ENCODE data around the gene SCLY. TPM values are rescaled to one million over a fixed set of nuclear protein-coding genes. Genes with fewer than 3 reads are reported as not detected.
"Not testable (repeated sequence)": the region's sequence is repeated elsewhere in the genome, so short reads cannot be mapped to it uniquely, and the experiment has no call there.

Gene SCLY
- total and polyA plus RNA-seq, 9 donors = 5.3 to 11.6 (median 9.6) TPM

DNA sequence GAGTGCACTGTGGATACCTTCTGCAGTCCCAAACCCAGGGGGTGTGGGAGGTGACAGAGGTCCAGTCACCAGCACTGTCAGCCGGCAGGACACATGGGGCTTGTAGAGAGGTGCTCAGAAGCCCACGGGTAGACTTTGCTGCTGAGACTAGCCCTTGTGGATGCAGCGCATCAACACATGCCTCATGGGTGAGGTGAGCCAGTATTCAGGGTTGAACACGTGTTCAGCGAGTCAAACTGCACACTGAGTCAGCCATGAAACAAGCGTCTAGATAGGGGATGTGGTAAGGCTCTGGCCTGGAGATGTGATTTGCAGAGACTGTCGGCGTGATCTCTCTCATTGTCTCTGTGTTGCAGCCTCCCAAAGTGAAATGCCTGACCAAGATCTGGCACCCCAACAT, 35.8 kb upstream of the SCLY start:
- H3K4me1 ChIP-seq (ENCODE audit: control insufficient read depth, insufficient read depth, low read length) = no peaks in the 10 kb centered on the region
- H3K27me3 ChIP-seq (ENCODE audit: control insufficient read depth, insufficient read depth, low read length) = no peaks in the 10 kb centered on the region
- no peak overlapping the region for H3K27ac ChIP-seq (ENCODE audit: low read length)
- DNase-seq = no peak
- H3K9me3 ChIP-seq (replicated peaks; ENCODE audit: control insufficient read depth, low read depth, low read length) = no peaks in the 10 kb centered on the region
- no peak overlapping the region for H3K4me3 ChIP-seq (ENCODE audit: low read length)
- WGBS (ENCODE audit: insufficient coverage) = 88% methylated on average over 8 of the region's 8 CpGs
- peaks cover 6% of the 10 kb centered on the region for H3K36me3 ChIP-seq (ENCODE audit: control insufficient read depth, insufficient read depth, low read length)

DNA sequence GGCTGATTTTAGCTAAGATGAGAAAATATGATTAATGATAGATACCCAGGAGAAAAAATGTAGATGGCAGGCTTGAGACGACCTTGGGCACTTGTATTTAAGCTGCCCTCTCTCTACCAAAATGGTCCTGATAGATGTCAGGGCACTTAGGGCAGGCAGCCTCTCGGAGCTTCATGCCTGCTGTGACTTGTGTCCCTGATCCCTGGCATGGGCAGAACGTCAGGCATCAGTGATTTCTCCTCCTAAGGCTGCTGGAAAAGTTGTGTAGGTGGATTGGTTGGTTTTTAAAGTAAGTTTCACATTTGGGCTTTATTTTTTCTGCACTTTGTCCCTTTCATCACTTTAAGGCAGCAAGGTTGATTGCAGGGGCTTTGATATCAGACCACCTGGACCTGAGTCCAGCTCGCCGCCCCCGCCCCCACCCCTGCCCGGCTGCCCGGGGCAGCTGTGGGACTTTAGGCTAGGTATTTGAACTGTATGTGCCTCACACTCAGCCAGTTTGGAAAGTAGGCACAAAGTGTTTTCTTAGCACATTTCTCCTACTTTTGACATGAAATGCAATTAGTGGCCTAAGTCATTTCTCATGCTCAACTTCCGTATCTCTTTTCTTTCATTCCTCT, 35.0 kb upstream of the SCLY start:
- no peaks in the 10 kb centered on the region for H3K9me3 ChIP-seq (replicated peaks; ENCODE audit: control insufficient read depth, low read depth, low read length)
- H3K36me3 ChIP-seq (ENCODE audit: control insufficient read depth, insufficient read depth, low read length) = peaks cover 11% of the 10 kb centered on the region
- no peak overlapping the region for H3K27ac ChIP-seq (ENCODE audit: low read length)
- H3K4me1 ChIP-seq (ENCODE audit: control insufficient read depth, insufficient read depth, low read length) = no peaks in the 10 kb centered on the region
- DNase-seq = no peak
- H3K4me3 ChIP-seq (ENCODE audit: low read length) = no peak overlapping the region
- WGBS (ENCODE audit: insufficient coverage) = 86% methylated on average over 3 of the region's 9 CpGs
- H3K27me3 ChIP-seq (ENCODE audit: control insufficient read depth, insufficient read depth, low read length) = no peaks in the 10 kb centered on the region

DNA sequence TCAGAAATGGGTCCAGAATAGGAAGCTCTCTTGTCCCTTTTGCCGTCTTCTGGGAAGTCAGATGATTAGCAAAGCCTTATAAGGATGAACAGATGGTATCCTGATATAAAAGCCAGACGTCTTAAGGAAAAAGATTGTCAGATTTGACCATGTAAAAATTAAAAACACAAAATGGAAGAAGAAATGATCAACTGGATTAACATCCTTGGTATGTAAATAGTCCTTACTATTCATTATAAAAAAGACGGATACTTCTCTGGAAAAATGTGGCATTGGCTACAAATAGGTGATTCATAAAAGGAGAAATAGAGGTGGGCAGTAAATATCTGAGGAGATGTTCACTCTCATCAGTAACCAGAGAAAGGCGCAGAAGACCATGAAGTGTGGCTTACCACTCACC, 33.7 kb upstream of the SCLY start:
- DNase-seq = no peak
- Histone ChIP-seq H3K27ac (ENCODE audit: low read length) (no peak overlapping the region), H3K36me3 (ENCODE audit: control insufficient read depth, insufficient read depth, low read length) (peaks cover 16% of the 10 kb centered on the region), H3K4me1 (ENCODE audit: control insufficient read depth, insufficient read depth, low read length) (no peaks in the 10 kb centered on the region), H3K4me3 (ENCODE audit: low read length) (no peak overlapping the region), H3K27me3 (ENCODE audit: control insufficient read depth, insufficient read depth, low read length) (no peaks in the 10 kb centered on the region), H3K9me3 (replicated peaks; ENCODE audit: control insufficient read depth, low read depth, low read length) (no peaks in the 10 kb centered on the region)
- WGBS (ENCODE audit: insufficient coverage) = 100% methylated on average over 1 of the region's 4 CpGs

DNA sequence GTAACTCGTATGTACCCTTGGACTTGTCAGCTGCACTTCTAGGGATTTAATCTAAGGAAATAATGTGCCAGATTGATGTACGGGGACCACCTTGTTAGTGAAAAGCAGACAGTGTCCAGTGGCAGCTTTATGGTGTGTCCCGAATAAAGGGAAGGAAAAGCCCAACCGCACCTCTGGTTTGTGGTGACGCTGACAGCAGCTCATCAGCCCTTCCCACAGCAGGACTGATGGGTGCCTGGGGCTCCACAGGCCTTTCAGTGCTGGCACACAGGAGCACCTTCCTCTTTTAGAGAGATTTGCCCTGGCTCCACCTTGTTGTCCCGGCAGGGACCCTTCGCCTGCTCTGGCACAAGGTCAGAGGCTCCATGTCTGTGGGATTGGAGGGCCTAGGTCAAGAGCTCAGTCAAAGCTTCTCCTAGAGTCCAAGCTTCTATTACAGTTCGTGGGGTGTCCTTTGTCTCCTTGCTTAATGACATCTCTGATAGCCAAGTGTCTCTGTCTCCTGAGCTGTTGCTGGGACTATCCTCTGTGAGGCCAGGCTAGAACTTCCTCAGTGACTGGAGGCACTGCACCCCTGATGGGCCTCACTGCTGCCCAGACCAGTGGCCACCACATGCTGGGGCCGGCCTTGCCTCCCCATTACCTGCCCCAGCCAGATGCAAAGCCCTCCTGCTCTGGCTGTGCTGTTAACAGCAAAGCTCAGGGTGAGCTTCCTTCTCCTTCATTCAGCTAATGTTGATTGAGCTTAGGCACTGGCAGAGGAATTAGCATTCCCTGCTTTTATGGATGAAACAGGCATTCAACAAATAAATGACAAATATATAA, 33.0 kb upstream of the SCLY start:
- Histone ChIP-seq H3K4me3 (ENCODE audit: low read length) (no peak overlapping the region), H3K27me3 (ENCODE audit: control insufficient read depth, insufficient read depth, low read length) (no peaks in the 10 kb centered on the region), H3K27ac (ENCODE audit: low read length) (no peak overlapping the region), H3K36me3 (ENCODE audit: control insufficient read depth, insufficient read depth, low read length) (peaks cover 20% of the 10 kb centered on the region), H3K9me3 (replicated peaks; ENCODE audit: control insufficient read depth, low read depth, low read length) (no peaks in the 10 kb centered on the region), H3K4me1 (ENCODE audit: control insufficient read depth, insufficient read depth, low read length) (no peaks in the 10 kb centered on the region)
- 70% methylated on average over 8 of the region's 9 CpGs for WGBS (ENCODE audit: insufficient coverage)
- DNase-seq = no peak

DNA sequence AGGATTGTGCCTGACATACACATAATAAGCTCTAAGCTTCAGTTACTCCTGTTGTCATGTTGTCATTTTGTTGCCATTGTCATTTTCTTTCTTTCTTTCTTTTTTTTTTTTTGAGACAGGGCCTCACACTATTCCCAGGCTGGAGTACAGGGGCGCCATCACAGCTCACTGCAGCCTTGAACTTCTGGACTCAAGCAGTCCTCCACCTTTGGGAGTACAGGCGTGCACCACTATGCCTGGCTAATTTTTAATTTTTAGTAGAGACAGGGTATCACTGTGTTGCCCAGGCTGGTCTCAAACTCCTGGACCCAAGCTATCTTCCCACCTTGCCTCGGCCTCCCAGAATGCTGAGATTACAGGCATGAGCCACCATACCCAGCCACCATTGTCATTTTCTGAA, 30.9 kb upstream of the SCLY start:
- Histone ChIP-seq H3K9me3 (replicated peaks; ENCODE audit: control insufficient read depth, low read depth, low read length) (no peaks in the 10 kb centered on the region), H3K27me3 (ENCODE audit: control insufficient read depth, insufficient read depth, low read length) (no peaks in the 10 kb centered on the region), H3K4me1 (ENCODE audit: control insufficient read depth, insufficient read depth, low read length) (no peaks in the 10 kb centered on the region), H3K36me3 (ENCODE audit: control insufficient read depth, insufficient read depth, low read length) (peaks cover 28% of the 10 kb centered on the region), H3K27ac (ENCODE audit: low read length) (no peak overlapping the region), H3K4me3 (ENCODE audit: low read length) (no peak overlapping the region)
- 93% methylated on average over 2 of the region's 3 CpGs for WGBS (ENCODE audit: insufficient coverage)
- DNase-seq = no peak

DNA sequence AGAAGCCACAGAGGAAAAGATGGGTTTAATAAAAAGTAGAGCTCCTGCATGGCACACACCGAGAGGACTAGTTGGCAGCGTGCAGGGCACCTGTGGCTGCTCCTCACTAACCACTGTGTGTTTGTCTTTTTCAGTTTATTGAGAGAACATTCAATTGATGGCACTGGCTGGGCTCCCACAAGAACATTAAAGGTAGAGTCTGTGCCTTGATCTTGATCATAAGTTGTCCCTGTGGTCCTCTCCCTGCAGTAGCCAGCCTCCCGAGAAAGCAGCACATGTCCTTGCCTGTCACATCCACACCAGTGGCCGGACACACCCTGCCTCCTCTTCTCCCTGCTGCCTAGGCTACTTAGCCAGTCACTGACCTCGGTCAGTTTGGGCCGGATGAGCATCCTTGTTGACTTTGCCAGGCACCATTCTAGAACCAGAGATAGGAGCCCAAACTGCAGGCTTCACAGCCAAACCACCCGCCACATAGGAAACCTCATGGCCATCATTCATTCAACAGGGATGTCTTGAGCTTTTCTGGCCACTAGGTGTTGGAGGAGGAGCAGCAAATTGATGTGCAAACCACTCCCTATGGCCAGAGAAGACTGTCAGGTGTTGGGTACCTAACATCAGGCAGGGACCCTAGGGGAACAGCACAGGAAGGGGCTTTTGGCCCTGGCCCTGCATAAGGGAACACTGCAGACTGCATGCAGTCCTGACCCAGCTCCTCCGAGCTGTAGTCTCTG, 30.2 kb upstream of the SCLY start:
- WGBS (ENCODE audit: insufficient coverage) = 88% methylated on average over 3 of the region's 8 CpGs
- H3K27me3 ChIP-seq (ENCODE audit: control insufficient read depth, insufficient read depth, low read length) = no peaks in the 10 kb centered on the region
- H3K4me3 ChIP-seq (ENCODE audit: low read length) = no peak overlapping the region
- no peaks in the 10 kb centered on the region for H3K9me3 ChIP-seq (replicated peaks; ENCODE audit: control insufficient read depth, low read depth, low read length)
- H3K36me3 ChIP-seq (ENCODE audit: control insufficient read depth, insufficient read depth, low read length) = peaks cover 28% of the 10 kb centered on the region
- H3K27ac ChIP-seq (ENCODE audit: low read length) = no peak overlapping the region
- no peaks in the 10 kb centered on the region for H3K4me1 ChIP-seq (ENCODE audit: control insufficient read depth, insufficient read depth, low read length)
- no peak for DNase-seq

DNA sequence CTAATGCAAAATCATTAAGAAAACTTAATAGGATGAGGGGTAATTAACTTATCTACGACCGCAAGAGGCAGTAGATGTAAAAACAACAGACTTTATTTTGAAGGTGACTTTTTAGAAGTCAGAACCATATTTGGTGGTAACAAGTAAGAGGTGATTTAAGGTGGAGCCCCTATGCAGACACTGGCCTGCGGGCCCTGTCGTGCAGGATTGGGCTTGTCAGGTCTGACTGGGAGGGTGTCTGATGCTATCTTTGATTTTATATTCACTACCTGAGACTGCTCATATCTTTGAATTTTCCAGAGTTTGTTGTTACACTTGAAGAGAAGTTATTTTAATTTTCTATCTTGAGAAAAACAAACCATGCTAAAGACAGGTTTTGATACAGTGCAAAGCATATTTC, 29.1 kb upstream of the SCLY start:
- H3K36me3 ChIP-seq (ENCODE audit: control insufficient read depth, insufficient read depth, low read length) = peaks cover 31% of the 10 kb centered on the region
- H3K4me3 ChIP-seq (ENCODE audit: low read length) = no peak overlapping the region
- DNase-seq = no peak
- H3K27ac ChIP-seq (ENCODE audit: low read length) = no peak overlapping the region
- 92% methylated on average over 2 of the region's 4 CpGs for WGBS (ENCODE audit: insufficient coverage)
- no peaks in the 10 kb centered on the region for H3K27me3 ChIP-seq (ENCODE audit: control insufficient read depth, insufficient read depth, low read length)
- no peaks in the 10 kb centered on the region for H3K4me1 ChIP-seq (ENCODE audit: control insufficient read depth, insufficient read depth, low read length)
- no peaks in the 10 kb centered on the region for H3K9me3 ChIP-seq (replicated peaks; ENCODE audit: control insufficient read depth, low read depth, low read length)

DNA sequence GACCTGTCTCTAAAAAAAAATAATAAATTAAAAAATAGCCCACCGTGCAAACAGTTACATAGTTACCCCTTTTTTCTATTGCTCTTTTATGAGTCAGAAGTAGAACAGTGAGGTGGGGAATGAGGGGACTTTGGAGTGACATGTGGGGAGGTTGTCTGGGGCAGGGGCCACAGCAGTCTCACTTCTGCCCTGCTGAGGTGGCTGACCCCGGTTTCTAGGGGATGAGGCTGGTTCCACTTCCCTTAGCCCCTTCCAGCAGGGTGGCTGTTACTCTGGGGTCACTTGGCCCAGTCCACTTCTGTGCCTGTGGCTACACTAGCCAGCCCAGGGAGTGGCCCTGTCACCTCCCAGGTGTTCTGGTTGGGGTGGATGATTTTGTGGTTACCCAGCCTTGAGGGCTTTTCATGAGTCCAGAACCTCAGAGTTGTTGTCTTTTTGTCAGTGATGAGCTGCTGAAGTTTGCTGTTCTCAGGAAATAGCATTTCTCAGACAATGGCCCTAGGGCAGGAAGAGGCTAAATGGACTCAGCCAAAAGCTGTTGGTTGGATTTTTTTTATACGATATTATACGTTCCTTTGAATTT, 28.0 kb upstream of the SCLY start:
- Histone ChIP-seq H3K9me3 (replicated peaks; ENCODE audit: control insufficient read depth, low read depth, low read length) (no peaks in the 10 kb centered on the region), H3K36me3 (ENCODE audit: control insufficient read depth, insufficient read depth, low read length) (peaks cover 37% of the 10 kb centered on the region), H3K27ac (ENCODE audit: low read length) (no peak overlapping the region), H3K27me3 (ENCODE audit: control insufficient read depth, insufficient read depth, low read length) (no peaks in the 10 kb centered on the region), H3K4me3 (ENCODE audit: low read length) (no peak overlapping the region), H3K4me1 (ENCODE audit: control insufficient read depth, insufficient read depth, low read length) (no peaks in the 10 kb centered on the region)
- no peak for DNase-seq
- 100% methylated on average over 1 of the region's 4 CpGs for WGBS (ENCODE audit: insufficient coverage)

DNA sequence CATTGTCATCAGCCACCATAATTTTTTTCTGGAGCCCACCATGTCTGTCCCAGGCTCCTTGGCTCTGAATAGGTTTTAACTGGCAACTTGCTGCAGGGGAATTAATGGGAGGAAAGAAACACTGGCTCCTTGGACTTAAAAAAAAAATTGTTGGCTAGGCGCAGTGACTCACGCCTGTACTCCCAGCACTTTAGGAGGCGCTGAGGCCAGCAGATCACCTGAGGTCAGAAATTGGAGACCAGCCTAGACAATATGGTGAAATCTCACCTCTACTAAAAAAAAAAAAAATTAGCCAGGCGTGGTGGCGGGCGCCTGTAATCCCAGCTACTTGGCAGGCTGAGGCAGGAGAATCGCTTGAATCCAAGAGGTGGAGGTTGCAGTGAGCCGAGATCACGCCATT, 26.8 kb upstream of the SCLY start:
- H3K27ac ChIP-seq (ENCODE audit: low read length); DNase-seq; H3K27me3 ChIP-seq (ENCODE audit: control insufficient read depth, insufficient read depth, low read length); H3K9me3 ChIP-seq (replicated peaks; ENCODE audit: control insufficient read depth, low read depth, low read length); H3K4me1 ChIP-seq (ENCODE audit: control insufficient read depth, insufficient read depth, low read length); H3K4me3 ChIP-seq (ENCODE audit: low read length): not testable (repeated sequence)
- H3K36me3 ChIP-seq (ENCODE audit: control insufficient read depth, insufficient read depth, low read length) = peaks cover 47% of the 10 kb centered on the region
- 84% methylated on average over 5 of the region's 9 CpGs for WGBS (ENCODE audit: insufficient coverage)

DNA sequence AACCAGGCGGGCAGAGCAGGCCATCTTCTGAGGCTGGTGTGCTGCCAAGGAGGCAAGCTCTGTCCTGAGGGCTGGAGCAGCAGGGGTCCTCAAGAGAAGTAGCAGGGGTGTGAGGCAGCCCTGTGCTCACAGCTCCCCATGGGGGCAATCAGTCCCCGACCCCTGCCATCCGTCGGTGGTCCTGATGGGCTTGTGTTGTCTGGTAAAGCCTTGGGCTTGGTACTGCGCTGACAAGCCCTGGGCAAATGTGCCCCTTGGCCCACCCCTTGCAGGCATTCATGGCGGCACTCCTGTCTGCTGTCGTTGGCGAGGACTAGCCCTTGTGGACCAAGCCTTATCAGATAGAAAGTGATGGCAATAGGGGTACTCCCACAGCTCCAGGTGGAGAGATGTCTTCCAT, 22.6 kb upstream of the SCLY start:
- Histone ChIP-seq H3K4me3 (ENCODE audit: low read length) (no peak overlapping the region), H3K4me1 (ENCODE audit: control insufficient read depth, insufficient read depth, low read length) (no peaks in the 10 kb centered on the region), H3K27ac (ENCODE audit: low read length) (no peak overlapping the region), H3K9me3 (replicated peaks; ENCODE audit: control insufficient read depth, low read depth, low read length) (no peaks in the 10 kb centered on the region), H3K27me3 (ENCODE audit: control insufficient read depth, insufficient read depth, low read length) (no peaks in the 10 kb centered on the region), H3K36me3 (ENCODE audit: control insufficient read depth, insufficient read depth, low read length) (peaks cover 60% of the 10 kb centered on the region)
- no peak for DNase-seq
- 94% methylated on average over 8 of the region's 8 CpGs for WGBS (ENCODE audit: insufficient coverage)
